H1 (cell line): ENCODE results near the gene GOLGA7B. TPM values are rescaled to one million over a fixed set of nuclear protein-coding genes. Genes with fewer than 3 reads are reported as not detected.

ENCODE experiments used
- CTCF ChIA-PET: fragments of 300-600 bp; sonication (Branson Sonifier 250); formaldehyde crosslinking; loops from one replicate; lab custom pipeline; 2021; ENCODE audit not compliant: partially characterized antibody; lab: Charles Lee
- POLR2A ChIA-PET: fragments of 300-600 bp; sonication (Branson Sonifier 250); formaldehyde crosslinking; loops from one replicate; lab custom pipeline; 2021; ENCODE audit warnings: inconsistent platforms; ENCODE audit not compliant: partially characterized antibody; lab: Charles Lee
- DNase-seq, 2 experiments: peaks; one replicate each; pipeline versions ENCODE4 v3.0.0 to v3.0.0-alpha.2; 2010 to 2022; ENCODE audit warnings: low spot score in 2 of 2, low read depth in 1 of 2, mixed read lengths in 1 of 2
- FAIRE-seq: peaks from 2 replicates; lab custom pipeline; 2011; peaks lifted over from hg19 to GRCh38; lab: Jason Lieb, UNC
- H2AFZ ChIP-seq: 2 replicates; pipeline ENCODE4 v1.8.1; 2012; ENCODE audit warnings: low read length, inconsistent platforms
- H2AK5ac ChIP-seq: 2 replicates; pipeline ENCODE4 v1.6.1; 2013; ENCODE audit warnings: low read depth, low read length
- H2BK120ac ChIP-seq: replicated peaks from 2 replicates; pipeline ENCODE3; 2013; ENCODE audit warnings: low read depth, low read length, inconsistent platforms
- H2BK12ac ChIP-seq: 2 replicates; pipeline ENCODE4 v1.6.1; 2013; ENCODE audit warnings: low read depth, low read length
- H2BK15ac ChIP-seq: 2 replicates; pipeline ENCODE4 v1.6.1; 2013; ENCODE audit warnings: low read length
- H2BK20ac ChIP-seq: 2 replicates; pipeline ENCODE4 v1.6.1; 2013; ENCODE audit warnings: low read length
- H2BK5ac ChIP-seq: 2 replicates; pipeline ENCODE4 v1.6.1; 2013; ENCODE audit warnings: low read depth, low read length
- H3K14ac ChIP-seq: 2 replicates; pipeline ENCODE4 v1.6.1; 2013; ENCODE audit warnings: inconsistent platforms; ENCODE audit not compliant: insufficient read length
- H3K18ac ChIP-seq: 2 replicates; pipeline ENCODE4 v1.6.1; 2013; ENCODE audit warnings: low read length; ENCODE audit errors: extremely low read depth
- H3K23ac ChIP-seq: 2 replicates; pipeline ENCODE4 v1.6.1; 2013; ENCODE audit warnings: inconsistent platforms; ENCODE audit not compliant: insufficient read length
- H3K23me2 ChIP-seq: 2 replicates; pipeline ENCODE4 v1.6.1; 2013; ENCODE audit warnings: low read depth, low read length
- H3K27ac ChIP-seq: 2 replicates; pipeline ENCODE4 v1.6.1; 2011; ENCODE audit warnings: low read depth, low read length, inconsistent platforms
- H3K27me3 ChIP-seq, 4 experiments: replicated peaks in 1 of 4; 1 replicate in 1 of 4; 2 replicates in 3 of 4; pipeline versions ENCODE4 v1.6.1 to v1.8.1; 2011 to 2013; ENCODE audit warnings: low read length in 3 of 4, mild to moderate bottlenecking in 3 of 4, inconsistent platforms in 2 of 4, mixed read lengths in 2 of 4, moderate library complexity in 1 of 4; ENCODE audit not compliant: control insufficient read depth in 3 of 4, insufficient read depth in 3 of 4; ENCODE audit errors: extremely low read depth in 1 of 4
- H3K36me3 ChIP-seq, 4 experiments: 2 replicates each; pipeline versions ENCODE4 v1.6.1 to v1.8.1; 2011 to 2013; ENCODE audit warnings: mild to moderate bottlenecking in 4 of 4, low read length in 3 of 4, moderate library complexity in 2 of 4, control low read depth in 1 of 4, inconsistent platforms in 1 of 4; ENCODE audit not compliant: insufficient read depth in 4 of 4, control insufficient read depth in 2 of 4
- H3K4ac ChIP-seq: replicated peaks from 2 replicates; pipeline ENCODE3; 2013; ENCODE audit warnings: low read length, low read depth, mixed read lengths, inconsistent platforms; ENCODE audit not compliant: insufficient read length
- H3K4me1 ChIP-seq, 4 experiments: replicated peaks in 1 of 4; 1 replicate in 1 of 4; 2 replicates in 3 of 4; pipeline versions ENCODE4 v1.6.1 to v1.8.1; 2011 to 2013; ENCODE audit warnings: low read length in 3 of 4, inconsistent platforms in 2 of 4, mixed read lengths in 1 of 4; ENCODE audit not compliant: insufficient read depth in 4 of 4, control insufficient read depth in 3 of 4
- H3K4me2 ChIP-seq, 2 experiments: 2 replicates each; pipeline versions ENCODE4 v1.6.1 to v1.8.1; 2011 to 2013; ENCODE audit warnings: low read depth in 2 of 2, low read length in 2 of 2, control low read depth in 1 of 2, inconsistent platforms in 1 of 2, mild to moderate bottlenecking in 1 of 2; ENCODE audit not compliant: insufficient read depth in 1 of 2
- H3K4me3 ChIP-seq, 4 experiments: fragments of 200-600, 300-600 bp in 1 of 4; sonication (generic), shearing (Covaris generic), sonication (Bioruptor Twin) in 1 of 4; 2 replicates each; pipeline versions ENCODE4 v1.5.1 to v1.8.1; 2011 to 2016; ENCODE audit warnings: low read length in 4 of 4, low read depth in 3 of 4, control low read depth in 2 of 4, inconsistent platforms in 2 of 4, mild to moderate bottlenecking in 2 of 4, mixed read lengths in 1 of 4, moderate library complexity in 1 of 4; ENCODE audit not compliant: insufficient read depth in 2 of 4; ENCODE audit errors: extremely low read depth in 1 of 4
- H3K56ac ChIP-seq: replicated peaks from 2 replicates; pipeline ENCODE3; 2013; ENCODE audit warnings: low read depth, mild to moderate bottlenecking, mixed read lengths, low read length, inconsistent platforms; ENCODE audit not compliant: insufficient read length
- H3K79me1 ChIP-seq: 2 replicates; pipeline ENCODE4 v1.6.1; 2013; ENCODE audit warnings: low read depth, low read length, control low read depth
- H3K79me2 ChIP-seq, 2 experiments: 2 replicates each; pipeline versions ENCODE4 v1.6.1 to v1.8.1; 2012 to 2013; ENCODE audit warnings: low read length in 2 of 2, mild to moderate bottlenecking in 2 of 2, inconsistent platforms in 1 of 2; ENCODE audit not compliant: insufficient read depth in 2 of 2, control insufficient read depth in 1 of 2
- H3K9ac ChIP-seq, 4 experiments: replicated peaks in 1 of 4; 1 replicate in 1 of 4; 2 replicates in 3 of 4; pipeline versions ENCODE4 v1.6.1 to v1.8.1; 2011 to 2013; ENCODE audit warnings: low read depth in 3 of 4, low read length in 3 of 4, control low read depth in 2 of 4, mild to moderate bottlenecking in 2 of 4, moderate library complexity in 2 of 4, inconsistent platforms in 1 of 4; ENCODE audit errors: extremely low read depth in 1 of 4
- H3K9me3 ChIP-seq, 2 experiments: 2 replicates each; pipeline versions ENCODE4 v1.6.1 to v1.8.1; 2012 to 2013; ENCODE audit warnings: mild to moderate bottlenecking in 2 of 2, moderate library complexity in 2 of 2, control low read depth in 1 of 2, inconsistent platforms in 1 of 2, low read depth in 1 of 2, low read length in 1 of 2, mixed read lengths in 1 of 2; ENCODE audit not compliant: insufficient read depth in 2 of 2
- H4K20me1 ChIP-seq, 2 experiments: replicated peaks in 1 of 2; 2 replicates each; pipeline versions ENCODE3 to v1.8.1; 2011 to 2013; ENCODE audit warnings: inconsistent platforms in 2 of 2, low read length in 2 of 2, mild to moderate bottlenecking in 1 of 2; ENCODE audit not compliant: insufficient read depth in 2 of 2, control insufficient read depth in 1 of 2
- H4K5ac ChIP-seq: 2 replicates; pipeline ENCODE4 v1.6.1; 2013; ENCODE audit warnings: low read length, low read depth, mixed read lengths, inconsistent platforms; ENCODE audit not compliant: insufficient read length
- H4K8ac ChIP-seq: 2 replicates; pipeline ENCODE4 v1.8.0; 2013; ENCODE audit warnings: mild to moderate bottlenecking, moderate library complexity, low read length, inconsistent platforms; ENCODE audit not compliant: insufficient read depth; ENCODE audit errors: extremely low read depth
- H4K91ac ChIP-seq: replicated peaks from 2 replicates; pipeline ENCODE3; 2013; ENCODE audit warnings: low read length, mixed read lengths, inconsistent platforms; ENCODE audit not compliant: insufficient read length
- KDM1A ChIP-seq: fragments of 200-600, 300-600 bp; sonication (generic); IDR thresholded peaks from 2 replicates; pipeline ENCODE4 v1.7.1; 2016; ENCODE audit warnings: mild to moderate bottlenecking, low read length, borderline replicate concordance
- NRF1 ChIP-seq: IDR thresholded peaks from 2 replicates; pipeline ENCODE4 v1.6.1; 2011; ENCODE audit warnings: mild to moderate bottlenecking, low read depth, low read length, improper control_type of control experiment
- PHF8 ChIP-seq: fragments of 200-600 bp; sonication (generic); conservative IDR thresholded peaks from 2 replicates; pipeline ENCODE4 v1.7.1; 2012; ENCODE audit warnings: low read depth, mild to moderate bottlenecking, inconsistent platforms, low read length, moderate library complexity
- POLR2AphosphoS5 ChIP-seq: IDR thresholded peaks from 2 replicates; pipeline ENCODE4 v1.6.1; 2011; ENCODE audit warnings: low read depth, low read length
- RAD21 ChIP-seq, 2 experiments: IDR thresholded peaks in 1 of 2; conservative IDR thresholded peaks in 1 of 2; 2 replicates each; pipeline ENCODE4 v1.6.1; 2011; ENCODE audit warnings: low read depth in 2 of 2, low read length in 2 of 2, improper control_type of control experiment in 1 of 2, inconsistent platforms in 1 of 2, mild to moderate bottlenecking in 1 of 2, moderate library complexity in 1 of 2
- WGBS, 2 experiments: shearing (Covaris generic) in 1 of 2; methylation state at CpG; one replicate each; pipeline versions ENCODE4 v1.1.6 to v1.1.7; 2013 to 2015; ENCODE audit warnings: low lambda C conversion rate in 2 of 2, mixed read lengths in 2 of 2, inconsistent platforms in 1 of 2, low coverage in 1 of 2, missing lambda C conversion rate in 1 of 2; ENCODE audit not compliant: insufficient replicate concordance in 2 of 2, insufficient coverage in 1 of 2, insufficient read length in 1 of 2; ENCODE audit errors: extremely low coverage in 1 of 2, missing lambda C conversion rate in 1 of 2; 5-methylcytosine and 5-hydroxymethylcytosine counted together
- polyA plus RNA-seq, 7 experiments: library from polyadenylated mRNA; depleted of rRNA in 3 of 7; stranded (reverse) in 5 of 7; unstranded in 2 of 7; fragments of >200 nt in 5 of 7; fragments of 200-250 nt in 2 of 7; gene quantifications; 1 replicate in 5 of 7; 2 replicates in 1 of 7; 4 replicates in 1 of 7; pipeline versions ENCODE4 v1.2.1 to v1.2.3, GENCODE V29; 2011 to 2013; ENCODE audit warnings: missing spikeins in 2 of 7, mixed read lengths in 2 of 7
- total RNA-seq: library from RNA; stranded (reverse); fragmentation: NEBNext Ultra II Directional; extraction: Animal tissue kit (Norgen Biotek cat#: 25700); gene quantifications from 2 replicates; pipeline ENCODE4 v1.2.1, GENCODE V29; 2021

Gene GOLGA7B
- total and polyA plus RNA-seq, 2 of the 8 experiments (the other 6 are each of a cell fraction or from before 2014, with no cell fraction given): 0.04 to 0.14 TPM

DNA sequence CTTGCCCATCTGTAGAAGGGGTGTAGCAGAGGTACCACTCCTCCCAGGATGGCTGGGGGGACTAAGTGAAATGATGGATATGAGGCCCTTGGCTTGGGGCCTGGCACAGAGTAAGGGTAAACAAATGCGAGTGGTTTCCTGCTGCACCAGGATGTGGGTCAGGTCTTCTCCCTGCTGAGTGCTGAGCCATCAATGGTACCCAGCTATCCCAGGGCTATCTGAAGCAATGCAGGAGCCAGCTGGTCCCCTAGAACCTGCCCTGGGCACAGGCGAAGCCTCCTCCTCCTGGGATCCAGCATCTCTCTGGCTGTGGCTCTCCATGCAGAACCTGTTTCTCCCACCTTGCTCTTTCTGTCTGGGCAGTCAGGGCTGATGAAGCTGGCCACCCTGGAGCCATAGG is 20.9 kb upstream of the GOLGA7B start:
- H2AK5ac ChIP-seq: no peak overlapping the region
- H3K56ac ChIP-seq: no peak overlapping the region
- H2BK20ac ChIP-seq: no peak overlapping the region
- no peaks in the 10 kb centered on the region; the same call in 1 of the 2 replicates for H3K79me1 ChIP-seq
- no peaks in the 10 kb centered on the region for H3K27me3 ChIP-seq
- H3K4me2 ChIP-seq: no peak overlapping the region
- DNase-seq: no peak
- no peak for TF ChIP-seq POLR2AphosphoS5
- no peak for TF ChIP-seq PHF8
- TF ChIP-seq NRF1: no peak
- no peak for TF ChIP-seq RAD21 (IDR thresholded peaks at IDR 0.05 in 1 of 2, conservative IDR thresholded peaks at IDR 0.05 in 1 of 2; ENCODE audit: low read depth in 2 of 2, low read length in 2 of 2)
- TF ChIP-seq KDM1A: no peak
- TF ChIP-seq, all 59 proteins: peak for 0
- Histone ChIP-seq H4K20me1 (no peaks in the 10 kb centered on the region), H3K4ac (no peak overlapping the region), H3K23ac (no peak overlapping the region), H3K36me3 (no peaks in the 10 kb centered on the region), H3K4me1 (peaks cover 0 to 4% (median 0%) of the 10 kb centered on the region in 4 experiments; a peak in 2 of 7 replicates), H3K23me2 (no peaks in the 10 kb centered on the region), H4K91ac (no peak overlapping the region), H2BK5ac (no peak overlapping the region), H4K5ac (no peak overlapping the region), H2BK12ac (no peak overlapping the region), H3K18ac (no peak overlapping the region), H3K9me3 (no peaks in the 10 kb centered on the region), H3K4me3 (no peak overlapping the region), H3K79me2 (no peaks in the 10 kb centered on the region), H3K14ac (no peak overlapping the region), H2BK120ac (no peak overlapping the region), H3K9ac (no peak overlapping the region), H4K8ac (no peak overlapping the region), H2AFZ (no peak overlapping the region), H2BK15ac (no peak overlapping the region), H3K27ac (no peak overlapping the region)
- FAIRE-seq: no peak
- POLR2A ChIA-PET: no interaction called here
- CTCF ChIA-PET: interaction anchor here (3.4 to 5.1 kb wide), 2 partner anchors 37 to 40 kb away, joined by 12 to 26 read pairs; no protein-coding TSS in a partner anchor
- 86% methylated on average over 2 of the region's 2 CpGs; no CpG with 5 or more reads in 1 of the 2 experiments for WGBS, 2 experiments
